IMR-90 (cell line): ENCODE measurements around the gene DMAC2. TPM values are rescaled to one million over a fixed set of nuclear protein-coding genes. Genes with fewer than 3 reads are reported as not detected.

ENCODE experiments used
- ATAC-seq: fragments of 200-7000 bp; cut with Tn5 transposase; 2 replicates; pipeline ENCODE4 v1.9.1; 2020; ENCODE audit warnings: low read depth, mild to moderate bottlenecking, moderate library complexity
- BruUV-seq: library from RNA; stranded (reverse); fragments of 400-500 nt; replicated peaks from 2 replicates; lab custom pipeline; 2021; lab: Mats Ljungman, UMichigan
- CTCF ChIA-PET: fragments of 300-600 bp; formaldehyde crosslinking; extraction: SDS; loops from one replicate; lab custom pipeline; 2021; ENCODE audit warnings: antibody characterized with exemption; lab: Yijun Ruan, JAX
- POLR2A ChIA-PET: fragments of 300-600 bp; sonication (Branson Sonifier 250); formaldehyde crosslinking; loops from one replicate; lab custom pipeline; 2022; ENCODE audit warnings: antibody characterized with exemption; ENCODE audit not compliant: unreplicated experiment; lab: Charles Lee
- DNase-seq: peaks from one replicate; pipeline ENCODE4 v3.0.0; 2013
- H2AFZ ChIP-seq: replicated peaks from 2 replicates; pipeline ENCODE3; 2013; ENCODE audit warnings: low read length, mild to moderate bottlenecking; ENCODE audit not compliant: poor library complexity
- H2AK5ac ChIP-seq: 2 replicates; pipeline ENCODE4 v1.6.1; 2013; ENCODE audit warnings: low read depth, low read length, inconsistent platforms
- H2AK9ac ChIP-seq: replicated peaks from 2 replicates; pipeline ENCODE3; 2013; ENCODE audit warnings: mild to moderate bottlenecking, low read depth, low read length, moderate library complexity; ENCODE audit not compliant: poor library complexity
- H2BK120ac ChIP-seq: 2 replicates; pipeline ENCODE4 v1.6.1; 2013; ENCODE audit warnings: low read depth, low read length, inconsistent platforms
- H2BK15ac ChIP-seq: 3 replicates; pipeline ENCODE4 v1.6.1; 2013; ENCODE audit warnings: low read depth, low read length, inconsistent platforms
- H2BK20ac ChIP-seq: 2 replicates; pipeline ENCODE4 v1.6.1; 2013; ENCODE audit warnings: low read depth, mild to moderate bottlenecking, inconsistent platforms, low read length, moderate library complexity
- H2BK5ac ChIP-seq: 2 replicates; pipeline ENCODE4 v1.6.1; 2013; ENCODE audit warnings: mild to moderate bottlenecking, low read depth, low read length, inconsistent platforms; ENCODE audit not compliant: poor library complexity, severe bottlenecking
- H3K14ac ChIP-seq: replicated peaks from 2 replicates; pipeline ENCODE4 v1.6.1; 2013; ENCODE audit warnings: low read depth, low read length, inconsistent platforms
- H3K18ac ChIP-seq: 2 replicates; pipeline ENCODE4 v1.6.1; 2013; ENCODE audit warnings: low read depth, low read length, control low read depth
- H3K23ac ChIP-seq: 2 replicates; pipeline ENCODE4 v1.6.1; 2013; ENCODE audit warnings: low read depth, low read length, inconsistent platforms
- H3K27ac ChIP-seq: 2 replicates; pipeline ENCODE4 v1.5.1; 2013; ENCODE audit warnings: mild to moderate bottlenecking, control low read depth, low read length; ENCODE audit not compliant: insufficient read depth
- H3K27me3 ChIP-seq: 2 replicates; pipeline ENCODE4 v1.6.1; 2013; ENCODE audit warnings: low read length; ENCODE audit not compliant: control insufficient read depth, insufficient read depth
- H3K36me3 ChIP-seq: 2 replicates; pipeline ENCODE4 v1.6.1; 2013; ENCODE audit warnings: low read length, mixed read lengths; ENCODE audit not compliant: control insufficient read depth, insufficient read depth
- H3K4ac ChIP-seq: 2 replicates; pipeline ENCODE4 v1.6.1; 2013; ENCODE audit warnings: low read depth, low read length, inconsistent platforms
- H3K4me1 ChIP-seq: 2 replicates; pipeline ENCODE4 v1.6.1; 2013; ENCODE audit warnings: low read length, mixed read lengths; ENCODE audit not compliant: control insufficient read depth, insufficient read depth
- H3K4me2 ChIP-seq: 2 replicates; pipeline ENCODE4 v1.6.1; 2013; ENCODE audit warnings: low read depth, mild to moderate bottlenecking, control low read depth, low read length, moderate library complexity
- H3K4me3 ChIP-seq: 2 replicates; pipeline ENCODE4 v1.5.1; 2013; ENCODE audit warnings: low read depth, mild to moderate bottlenecking, control low read depth, low read length, moderate library complexity; ENCODE audit not compliant: insufficient read depth
- H3K56ac ChIP-seq: 2 replicates; pipeline ENCODE4 v1.6.1; 2013; ENCODE audit warnings: low read length, inconsistent platforms; ENCODE audit not compliant: insufficient read depth; ENCODE audit errors: extremely low read depth
- H3K79me1 ChIP-seq, 2 experiments: 2 replicates each; pipeline ENCODE4 v1.6.1; 2013; ENCODE audit warnings: low read length in 2 of 2, inconsistent platforms in 1 of 2, low read depth in 1 of 2
- H3K9ac ChIP-seq: 2 replicates; pipeline ENCODE4 v1.6.1; 2013; ENCODE audit warnings: low read depth, low read length, control low read depth
- H3K9me1 ChIP-seq: 2 replicates; pipeline ENCODE4 v1.6.1; 2013; ENCODE audit warnings: low read length, inconsistent platforms; ENCODE audit not compliant: insufficient read depth
- H3K9me3 ChIP-seq: 2 replicates; pipeline ENCODE4 v1.6.1; 2013; ENCODE audit warnings: low read length; ENCODE audit not compliant: control insufficient read depth, insufficient read depth
- H4K20me1 ChIP-seq: 2 replicates; pipeline ENCODE4 v1.6.1; 2013; ENCODE audit warnings: low read length, inconsistent platforms; ENCODE audit not compliant: insufficient read depth
- H4K5ac ChIP-seq: 2 replicates; pipeline ENCODE4 v1.6.1; 2013; ENCODE audit warnings: mild to moderate bottlenecking, low read depth, low read length, control low read depth
- H4K8ac ChIP-seq, 2 experiments: 2 replicates each; pipeline ENCODE4 v1.6.1; 2013; ENCODE audit warnings: low read depth in 2 of 2, low read length in 2 of 2, control low read depth in 1 of 2, inconsistent platforms in 1 of 2
- H4K91ac ChIP-seq: 2 replicates; pipeline ENCODE4 v1.6.1; 2013; ENCODE audit warnings: low read depth, low read length, inconsistent platforms; ENCODE audit not compliant: insufficient read depth
- CHD1 ChIP-seq: IDR thresholded peaks from 2 replicates; pipeline ENCODE4 v1.6.1; 2012; ENCODE audit warnings: low read depth, low read length, improper control_type of control experiment
- FOS ChIP-seq: fragments of 150-350 bp; IDR thresholded peaks from 2 replicates; pipeline ENCODE4 v1.6.1; 2016; ENCODE audit warnings: low read depth, low read length
- MAFK ChIP-seq: IDR thresholded peaks from 2 replicates; pipeline ENCODE4 v1.6.1; 2012; ENCODE audit warnings: low read depth, low read length, improper control_type of control experiment
- MAZ ChIP-seq: IDR thresholded peaks from 2 replicates; pipeline ENCODE4 v1.6.1; 2012; ENCODE audit warnings: low read depth, mild to moderate bottlenecking, low read length, improper control_type of control experiment, moderate library complexity, borderline replicate concordance
- MXI1 ChIP-seq: IDR thresholded peaks from 2 replicates; pipeline ENCODE4 v1.6.1; 2012; ENCODE audit warnings: low read depth, mild to moderate bottlenecking, low read length, moderate library complexity, borderline replicate concordance
- NFE2L2 ChIP-seq: fragments of 150-350 bp; IDR thresholded peaks from 2 replicates; pipeline ENCODE4 v1.6.1; 2016; ENCODE audit warnings: low read depth, mild to moderate bottlenecking, low read length
- POLR2A ChIP-seq: IDR thresholded peaks from 2 replicates; pipeline ENCODE4 v1.6.1; 2012; ENCODE audit warnings: mild to moderate bottlenecking, low read depth, low read length
- RAD21 ChIP-seq: IDR thresholded peaks from 2 replicates; pipeline ENCODE4 v1.6.1; 2012; ENCODE audit warnings: low read length, improper control_type of control experiment
- RCOR1 ChIP-seq: IDR thresholded peaks from 2 replicates; pipeline ENCODE4 v1.6.1; 2012; ENCODE audit warnings: mild to moderate bottlenecking, low read length, improper control_type of control experiment; ENCODE audit not compliant: insufficient replicate concordance
- SMC3 ChIP-seq: fragments of 150-350 bp; IDR thresholded peaks from 2 replicates; pipeline ENCODE4 v1.6.1; 2016; ENCODE audit warnings: low read depth, mild to moderate bottlenecking, antibody characterized with exemption, low read length, moderate library complexity
- USF2 ChIP-seq: fragments of 150-350 bp; IDR thresholded peaks from 2 replicates; pipeline ENCODE4 v1.6.1; 2017; ENCODE audit warnings: mild to moderate bottlenecking, antibody characterized with exemption, low read length, low read depth
- WGBS, 2 experiments: methylation state at CpG; one replicate each; pipeline versions ENCODE4 v1.1.5 to v1.1.7; 2013; ENCODE audit warnings: missing lambda C conversion rate in 2 of 2; ENCODE audit not compliant: insufficient read length in 1 of 2; ENCODE audit errors: extremely low coverage in 2 of 2; 5-methylcytosine and 5-hydroxymethylcytosine counted together
- dilution Hi-C: fragments of 300-500 bp; cut with HindIII; formaldehyde crosslinking; loops from one replicate; pipeline ENCODE4 v1.14.3; 2018; ENCODE audit warnings: low sequenced_read_pairs; ENCODE audit not compliant: unreplicated experiment
- in situ Hi-C: fragments of 300-500 bp; cut with MboI; formaldehyde crosslinking; loops from 3 replicates; pipeline ENCODE4 v1.14.3; 2019; ENCODE audit warnings: low sequenced_read_pairs, inconsistent platforms, mixed read lengths
- intact Hi-C: fragments of 100-400 bp; cut with micrococcal nuclease; formaldehyde crosslinking; loops from 2 replicates; pipeline ENCODE4 v1.10.0; 2022
- polyA plus RNA-seq, 3 experiments: library from polyadenylated mRNA; depleted of rRNA; stranded (reverse); fragments of >200 nt; gene quantifications; 2 replicates each; pipeline ENCODE4 v1.2.3, GENCODE V29; 2012; ENCODE audit warnings: low replicate concordance in 1 of 3
- total RNA-seq: library from RNA; depleted of rRNA; stranded (reverse); fragments of >200 nt; gene quantifications from 2 replicates; pipeline ENCODE4 v1.2.3, GENCODE V29; 2012
- TF ChIP-seq, protein P1 (sequence below): conservative IDR thresholded peaks from 2 replicates; pipeline ENCODE4 v1.5.1; 2012; ENCODE audit warnings: mild to moderate bottlenecking, low read depth, low read length, improper control_type of control experiment
- TF ChIP-seq, protein P2 (sequence below): fragments of 150-350 bp; IDR thresholded peaks from 2 replicates; pipeline ENCODE4 v1.6.1; 2016; ENCODE audit warnings: low read depth, mild to moderate bottlenecking, low read length, moderate library complexity, borderline replicate concordance

DMAC2 gene
- total and polyA plus RNA-seq, 2 of the 4 experiments (the other 2 are of a cell fraction), result 52.5 to 72.2 TPM

GRCh38 chr19:41416194-41416674 lies 23.5 kb downstream of the DMAC2 start:
- in situ Hi-C loops (no loop called here), dilution Hi-C loops (no loop called here), intact Hi-C loops (no loop called here)
- Histone ChIP-seq H3K56ac (no peak overlapping the region), H3K9me1 (no peaks in the 10 kb centered on the region; the same call in 1 of the 2 replicates), H3K27me3 (no peaks in the 10 kb centered on the region), H3K4me1 (no peaks in the 10 kb centered on the region), H3K9ac (no peak overlapping the region), H3K79me1 (no peaks in the 10 kb centered on the region; a peak in 1 of 4 replicates), H3K23ac (no peak overlapping the region), H2BK120ac (no peak overlapping the region), H4K5ac (no peak overlapping the region), H2BK5ac (no peak overlapping the region), H4K20me1 (no peaks in the 10 kb centered on the region), H2AFZ (no peak overlapping the region), H2BK20ac (no peak overlapping the region), H3K36me3 (peaks cover 51% of the 10 kb centered on the region), H2AK9ac (no peak overlapping the region), H3K9me3 (no peaks in the 10 kb centered on the region), H3K4me2 (no peak overlapping the region), H3K14ac (no peak overlapping the region), H3K18ac (no peak overlapping the region), H4K8ac (no peak overlapping the region), H3K27ac (no peak overlapping the region), H2AK5ac (no peak overlapping the region), H2BK15ac (no peak overlapping the region), H4K91ac (no peak overlapping the region), H3K4ac (no peak overlapping the region), H3K4me3 (no peak overlapping the region)
- ChIA-PET CTCF (no interaction called here), POLR2A (no interaction called here)
- BruUV-seq, result no TSS peak
- WGBS, 2 experiments, result 89% methylated on average over 6 of the region's 12 CpGs; no CpG with 5 or more reads in 1 of the 2 experiments
- ATAC-seq (no peak), DNase-seq (no peak)
- TF ChIP-seq MXI1 (no peak), RCOR1 (no peak), NFE2L2 (no peak), FOS (no peak), USF2 (no peak), MAFK (no peak), RAD21 (no peak), CHD1 (no peak), SMC3 (no peak), POLR2A (no peak), MAZ (no peak)
- TF ChIP-seq, protein P1, sequence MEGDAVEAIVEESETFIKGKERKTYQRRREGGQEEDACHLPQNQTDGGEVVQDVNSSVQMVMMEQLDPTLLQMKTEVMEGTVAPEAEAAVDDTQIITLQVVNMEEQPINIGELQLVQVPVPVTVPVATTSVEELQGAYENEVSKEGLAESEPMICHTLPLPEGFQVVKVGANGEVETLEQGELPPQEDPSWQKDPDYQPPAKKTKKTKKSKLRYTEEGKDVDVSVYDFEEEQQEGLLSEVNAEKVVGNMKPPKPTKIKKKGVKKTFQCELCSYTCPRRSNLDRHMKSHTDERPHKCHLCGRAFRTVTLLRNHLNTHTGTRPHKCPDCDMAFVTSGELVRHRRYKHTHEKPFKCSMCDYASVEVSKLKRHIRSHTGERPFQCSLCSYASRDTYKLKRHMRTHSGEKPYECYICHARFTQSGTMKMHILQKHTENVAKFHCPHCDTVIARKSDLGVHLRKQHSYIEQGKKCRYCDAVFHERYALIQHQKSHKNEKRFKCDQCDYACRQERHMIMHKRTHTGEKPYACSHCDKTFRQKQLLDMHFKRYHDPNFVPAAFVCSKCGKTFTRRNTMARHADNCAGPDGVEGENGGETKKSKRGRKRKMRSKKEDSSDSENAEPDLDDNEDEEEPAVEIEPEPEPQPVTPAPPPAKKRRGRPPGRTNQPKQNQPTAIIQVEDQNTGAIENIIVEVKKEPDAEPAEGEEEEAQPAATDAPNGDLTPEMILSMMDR, result no peak
- TF ChIP-seq, protein P2, sequence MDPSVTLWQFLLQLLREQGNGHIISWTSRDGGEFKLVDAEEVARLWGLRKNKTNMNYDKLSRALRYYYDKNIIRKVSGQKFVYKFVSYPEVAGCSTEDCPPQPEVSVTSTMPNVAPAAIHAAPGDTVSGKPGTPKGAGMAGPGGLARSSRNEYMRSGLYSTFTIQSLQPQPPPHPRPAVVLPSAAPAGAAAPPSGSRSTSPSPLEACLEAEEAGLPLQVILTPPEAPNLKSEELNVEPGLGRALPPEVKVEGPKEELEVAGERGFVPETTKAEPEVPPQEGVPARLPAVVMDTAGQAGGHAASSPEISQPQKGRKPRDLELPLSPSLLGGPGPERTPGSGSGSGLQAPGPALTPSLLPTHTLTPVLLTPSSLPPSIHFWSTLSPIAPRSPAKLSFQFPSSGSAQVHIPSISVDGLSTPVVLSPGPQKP, result no peak
